Activated T-helper 1 cell treated with anti-CD3 and anti-CD28 coated beads, Interleukin-12 subunit alpha, Interleukin-12 subunit beta, Interleukin-2, Interleukin-4 antibody, amounts not matched to agents 30 ng/mL and 10 ng/mL and 1 ng/mL, durations not matched to agents 14 hours and 24 hours and 36 hours (primary cell): ENCODE data around the gene FADS3. TPM values are rescaled to one million over a fixed set of nuclear protein-coding genes. Genes with fewer than 3 reads are reported as not detected.

Experiments used
- DNase-seq: peaks from one replicate; pipeline ENCODE4 v3.0.0; 2021; ENCODE audit warnings: low spot score
- H3K27ac Mint-ChIP-seq: one replicate; pipeline ENCODE4 v1.8.0; 2021; ENCODE audit warnings: mild to moderate bottlenecking, mixed read lengths
- H3K27me3 Mint-ChIP-seq: one replicate; pipeline ENCODE4 v1.8.0; 2022; ENCODE audit warnings: mild to moderate bottlenecking, moderate library complexity, mixed read lengths; ENCODE audit not compliant: insufficient read depth
- H3K36me3 Mint-ChIP-seq: one replicate; pipeline ENCODE4 v1.8.0; 2021; ENCODE audit warnings: low read depth, mixed read lengths
- H3K4me1 Mint-ChIP-seq: one replicate; pipeline ENCODE4 v1.8.0; 2021; ENCODE audit warnings: low read depth, mixed read lengths
- H3K4me3 Mint-ChIP-seq: one replicate; pipeline ENCODE4 v1.8.0; 2021; ENCODE audit warnings: mild to moderate bottlenecking, moderate library complexity, mixed read lengths
- H3K9me3 Mint-ChIP-seq: one replicate; pipeline ENCODE4 v1.8.0; 2021; ENCODE audit warnings: mixed read lengths
- intact Hi-C: fragments of 100-400 bp; cut with micrococcal nuclease; formaldehyde crosslinking; loops from one replicate; pipeline ENCODE4 v1.15.1; 2024
- total RNA-seq: library from RNA; stranded (reverse); gene quantifications from 2 replicates; pipeline ENCODE4 v1.2.3, GENCODE V29; 2022

Gene FADS3
- total RNA-seq, 1 donor from 2014 or later, result 14.2 TPM

- no peaks in the 10 kb centered on the region for H3K9me3 Mint-ChIP-seq
- peak overlapping the region; percentile 23 for H3K27ac Mint-ChIP-seq
- no peak for DNase-seq
- peaks cover 40% of the 10 kb centered on the region for H3K36me3 Mint-ChIP-seq
- H3K27me3 Mint-ChIP-seq, result no peaks in the 10 kb centered on the region
- peaks cover 48% of the 10 kb centered on the region for H3K4me1 Mint-ChIP-seq
- H3K4me3 Mint-ChIP-seq, result no peak overlapping the region
- intact Hi-C loops, result no loop called here
Observed at GRCh38 chr11:61837411-61838005, 53.8 kb downstream of the FADS3 start.

- H3K27ac Mint-ChIP-seq, result peak overlapping the region; percentile 80
- no peak overlapping the region for H3K4me3 Mint-ChIP-seq
- intact Hi-C loops, result no loop called here
- no peaks in the 10 kb centered on the region for H3K9me3 Mint-ChIP-seq
- no peak for DNase-seq
- H3K27me3 Mint-ChIP-seq, result no peaks in the 10 kb centered on the region
- H3K4me1 Mint-ChIP-seq, result peaks cover 61% of the 10 kb centered on the region
- peaks cover 32% of the 10 kb centered on the region for H3K36me3 Mint-ChIP-seq
Observed at GRCh38 chr11:61836193-61836592, 55.2 kb downstream of the FADS3 start.

- intact Hi-C loops, result loop anchor here (1.0 kb wide), 2 partner anchors 18 to 42 kb away; partner anchors contain the start of genes FEN1 and TMEM258
- Mint-ChIP-seq H3K4me3 (peak overlapping the region; percentile 73), H3K27ac (peak overlapping the region; percentile 96), H3K27me3 (no peaks in the 10 kb centered on the region), H3K4me1 (peaks cover 76% of the 10 kb centered on the region), H3K36me3 (peaks cover 25% of the 10 kb centered on the region), H3K9me3 (no peaks in the 10 kb centered on the region)
- peak; percentile 72 for DNase-seq
Observed at GRCh38 chr11:61834278-61835048, 56.9 kb downstream of the FADS3 start.

- Mint-ChIP-seq H3K27ac (peak overlapping the region; percentile 96), H3K36me3 (peaks cover 22% of the 10 kb centered on the region), H3K27me3 (no peaks in the 10 kb centered on the region), H3K4me3 (peak overlapping the region; percentile 73), H3K4me1 (peaks cover 78% of the 10 kb centered on the region), H3K9me3 (no peaks in the 10 kb centered on the region)
- no peak for DNase-seq
- intact Hi-C loops, result loop anchor here (1.0 kb wide), 2 partner anchors 18 to 42 kb away; partner anchors contain the start of genes FEN1 and TMEM258
Observed at GRCh38 chr11:61833926-61834277, 57.4 kb downstream of the FADS3 start.

- peak; percentile 12 for DNase-seq
- Mint-ChIP-seq H3K4me1 (peaks cover 74% of the 10 kb centered on the region), H3K4me3 (peak overlapping the region; percentile 73), H3K27me3 (no peaks in the 10 kb centered on the region), H3K27ac (peak overlapping the region; percentile 96), H3K9me3 (no peaks in the 10 kb centered on the region), H3K36me3 (peaks cover 17% of the 10 kb centered on the region)
- intact Hi-C loops, result no loop called here
Observed at GRCh38 chr11:61833471-61833870, 57.9 kb downstream of the FADS3 start.

GRCh38 chr11:61832754-61833153, 58.6 kb downstream of the FADS3 start:
- intact Hi-C loops, result no loop called here
- Mint-ChIP-seq H3K4me1 (peaks cover 74% of the 10 kb centered on the region), H3K4me3 (peak overlapping the region; percentile 31), H3K36me3 (peaks cover 15% of the 10 kb centered on the region), H3K27me3 (no peaks in the 10 kb centered on the region), H3K9me3 (no peaks in the 10 kb centered on the region), H3K27ac (peak overlapping the region; percentile 96)
- no peak for DNase-seq

GRCh38 chr11:61832207-61832606, 59.1 kb downstream of the FADS3 start:
- peaks cover 76% of the 10 kb centered on the region for H3K4me1 Mint-ChIP-seq
- peaks cover 15% of the 10 kb centered on the region for H3K36me3 Mint-ChIP-seq
- intact Hi-C loops, result no loop called here

GRCh38 chr11:61830237-61831105, 60.9 kb downstream of the FADS3 start:
- DNase-seq, result no peak
- Mint-ChIP-seq H3K9me3 (no peaks in the 10 kb centered on the region), H3K36me3 (peaks cover 11% of the 10 kb centered on the region), H3K27me3 (no peaks in the 10 kb centered on the region), H3K4me1 (peaks cover 76% of the 10 kb centered on the region), H3K27ac (peak overlapping the region; percentile 81), H3K4me3 (peak overlapping the region; percentile 93)
- intact Hi-C loops, result no loop called here

More at GRCh38 chr11:61832207-61832606, 59.1 kb downstream of the FADS3 start:
- peak overlapping the region; percentile 71 for H3K4me3 Mint-ChIP-seq
- H3K27me3 Mint-ChIP-seq, result no peaks in the 10 kb centered on the region
- no peaks in the 10 kb centered on the region for H3K9me3 Mint-ChIP-seq
- DNase-seq, result no peak
- peak overlapping the region; percentile 96 for H3K27ac Mint-ChIP-seq

GRCh38 chr11:61829806-61830205, 61.5 kb downstream of the FADS3 start:
- intact Hi-C loops, result loop anchor here (2.0 to 5.0 kb wide), 2 partner anchors 137 to 1012 kb away; partner anchors contain the start of gene FTH1
- Mint-ChIP-seq H3K27ac (peak overlapping the region; percentile 83), H3K4me3 (peak overlapping the region; percentile 93), H3K27me3 (no peaks in the 10 kb centered on the region), H3K36me3 (peaks cover 11% of the 10 kb centered on the region), H3K9me3 (no peaks in the 10 kb centered on the region), H3K4me1 (peaks cover 70% of the 10 kb centered on the region)
- DNase-seq, result no peak

GRCh38 chr11:61828629-61829407, 62.5 kb downstream of the FADS3 start:
- peak overlapping the region; percentile 93 for H3K4me3 Mint-ChIP-seq
- H3K4me1 Mint-ChIP-seq, result peaks cover 60% of the 10 kb centered on the region
- no peaks in the 10 kb centered on the region for H3K27me3 Mint-ChIP-seq
- H3K36me3 Mint-ChIP-seq, result peaks cover 9% of the 10 kb centered on the region
- no peaks in the 10 kb centered on the region for H3K9me3 Mint-ChIP-seq
- H3K27ac Mint-ChIP-seq, result peak overlapping the region; percentile 96
- intact Hi-C loops, result loop anchor here (1.0 to 5.0 kb wide), 3 partner anchors 138 to 1013 kb away; partner anchors contain the start of gene FTH1
- peak; percentile 57 for DNase-seq

GRCh38 chr11:61828379-61828628, 63.0 kb downstream of the FADS3 start:
- peaks cover 7% of the 10 kb centered on the region for H3K36me3 Mint-ChIP-seq
- peak overlapping the region; percentile 93 for H3K4me3 Mint-ChIP-seq
- intact Hi-C loops, result loop anchor here (1.0 to 5.0 kb wide), 3 partner anchors 138 to 1014 kb away; partner anchors contain the start of gene FTH1
- H3K27me3 Mint-ChIP-seq, result no peaks in the 10 kb centered on the region
- peak overlapping the region; percentile 96 for H3K27ac Mint-ChIP-seq
- DNase-seq, result no peak
- no peaks in the 10 kb centered on the region for H3K9me3 Mint-ChIP-seq
- peaks cover 55% of the 10 kb centered on the region for H3K4me1 Mint-ChIP-seq
